ENCODE measurements around the gene SPSB2. TPM values are rescaled to one million over a fixed set of nuclear protein-coding genes. Genes with fewer than 3 reads are reported as not detected.

The SPSB2 gene
- total RNA-seq, 1 experiment from 2014 or later: 11.4 TPM

DNA sequence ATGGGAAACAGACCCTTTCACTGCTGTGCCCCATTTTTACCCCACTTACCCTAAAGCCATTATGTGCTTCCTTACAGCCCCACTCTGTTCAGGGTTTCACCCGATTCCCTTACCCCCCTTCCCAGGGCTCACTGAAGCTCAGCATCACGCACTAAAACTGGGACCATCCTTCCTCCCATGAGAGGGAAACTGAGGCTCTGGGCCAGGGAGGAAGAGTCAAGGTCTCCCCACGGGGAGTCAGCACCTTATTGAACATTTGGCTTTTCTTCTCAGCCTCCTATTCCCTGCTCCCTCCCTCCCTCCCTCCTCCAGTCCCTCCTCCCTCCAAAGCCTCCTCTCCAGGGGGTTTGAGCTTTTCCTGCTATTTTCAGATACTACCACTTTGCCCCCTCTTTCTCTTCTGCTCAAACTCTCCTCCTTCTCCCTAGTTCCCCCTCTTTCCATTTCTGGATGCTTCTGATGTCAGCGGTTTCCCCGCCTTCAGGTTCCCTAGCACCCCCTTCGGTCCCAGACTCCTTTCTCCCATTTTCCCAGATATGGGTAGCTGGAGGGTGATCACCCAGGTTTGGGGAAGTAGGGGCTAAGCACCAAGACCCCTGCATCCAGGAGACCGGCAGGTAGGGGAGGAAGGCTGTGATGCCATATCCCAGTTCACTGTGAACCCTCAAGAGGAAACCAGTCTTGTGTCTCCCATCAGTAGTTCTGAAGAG, 50.5 kb downstream of the SPSB2 start:
- H3K4me3 ChIP-seq: no peak overlapping the region
- DNase-seq: no peak
- H3K9me3 ChIP-seq: no peaks in the 10 kb centered on the region
- H3K36me3 ChIP-seq: no peaks in the 10 kb centered on the region
- H3K27me3 ChIP-seq: peaks cover 26% of the 10 kb centered on the region

GRCh38 chr12:6821591-6822425, 51.3 kb downstream of the SPSB2 start, which contains the start of gene GPR162:
Gene GPR162, plus strand, starts transcription at chr12:6821821. Its CDS starts 2,078 bp downstream, at chr12:6823899.
- H3K9me3 ChIP-seq: no peaks in the 10 kb centered on the region
- no peaks in the 10 kb centered on the region for H3K36me3 ChIP-seq
- peak; percentile 38 for DNase-seq
- peaks cover 26% of the 10 kb centered on the region for H3K27me3 ChIP-seq
- H3K4me3 ChIP-seq: peak within 1 kb of the TSS; percentile 8; the same call in 1 of the 2 replicates

Other genes starting within 250 kb of the SPSB2 start
- 0.03 TPM in 1 of 2 replicates, not detected in the other for gene LPAR5, start 237.3 kb downstream of the SPSB2 start, total RNA-seq (2014; rRNA removed; shearing (Covaris generic); ENCODE audit: low replicate concordance)
- not detected in 2 replicates for gene ACRBP, start 225.9 kb downstream of the SPSB2 start, total RNA-seq (2014; rRNA removed; shearing (Covaris generic); ENCODE audit: low replicate concordance)
- gene ING4, start 210.2 kb downstream of the SPSB2 start, total RNA-seq (2014; rRNA removed; shearing (Covaris generic); ENCODE audit: low replicate concordance): 30.1 and 33.1 TPM in 2 replicates
- 9.3 and 21.9 TPM in 2 replicates for gene ZNF384, start 183.9 kb downstream of the SPSB2 start, total RNA-seq (2014; rRNA removed; shearing (Covaris generic); ENCODE audit: low replicate concordance)
- gene PIANP, start 172.5 kb downstream of the SPSB2 start, total RNA-seq (2014; rRNA removed; shearing (Covaris generic); ENCODE audit: low replicate concordance): not detected in 2 replicates
- gene COPS7A, start 149.3 kb downstream of the SPSB2 start, total RNA-seq (2014; rRNA removed; shearing (Covaris generic); ENCODE audit: low replicate concordance): 91.3 and 125 TPM in 2 replicates
- gene MLF2, start 120.2 kb downstream of the SPSB2 start, total RNA-seq (2014; rRNA removed; shearing (Covaris generic); ENCODE audit: low replicate concordance): 178 and 274 TPM in 2 replicates
- 272 and 328 TPM in 2 replicates for gene PTMS, start 106.9 kb downstream of the SPSB2 start, total RNA-seq (2014; rRNA removed; shearing (Covaris generic); ENCODE audit: low replicate concordance)
- gene LAG3, start 100.8 kb downstream of the SPSB2 start, total RNA-seq (2014; rRNA removed; shearing (Covaris generic); ENCODE audit: low replicate concordance): 0.17 TPM in 1 of 2 replicates, not detected in the other
- gene CD4, start 83.8 kb downstream of the SPSB2 start, total RNA-seq (2014; rRNA removed; shearing (Covaris generic); ENCODE audit: low replicate concordance): not detected in 2 replicates
- not detected in 2 replicates for gene GPR162, start 51.5 kb downstream of the SPSB2 start, total RNA-seq (2014; rRNA removed; shearing (Covaris generic); ENCODE audit: low replicate concordance)
- gene P3H3, start 44.9 kb downstream of the SPSB2 start, total RNA-seq (2014; rRNA removed; shearing (Covaris generic); ENCODE audit: low replicate concordance): 19.4 and 45.6 TPM in 2 replicates
- 0.43 TPM in 1 of 2 replicates, not detected in the other for gene GNB3, start 32.4 kb downstream of the SPSB2 start, total RNA-seq (2014; rRNA removed; shearing (Covaris generic); ENCODE audit: low replicate concordance)
- gene CDCA3, start 22.0 kb downstream of the SPSB2 start, total RNA-seq (2014; rRNA removed; shearing (Covaris generic); ENCODE audit: low replicate concordance): 29.8 and 110 TPM in 2 replicates
- gene USP5, start 21.2 kb downstream of the SPSB2 start, total RNA-seq (2014; rRNA removed; shearing (Covaris generic); ENCODE audit: low replicate concordance): 104 and 143 TPM in 2 replicates
- gene TPI1, start 5.8 kb downstream of the SPSB2 start, total RNA-seq (2014; rRNA removed; shearing (Covaris generic); ENCODE audit: low replicate concordance): 1,500 and 1,845 TPM in 2 replicates
- 2.7 and 49.9 TPM in 2 replicates for gene LRRC23, start 31.5 kb upstream of the SPSB2 start, total RNA-seq (2014; rRNA removed; shearing (Covaris generic); ENCODE audit: low replicate concordance)
- gene ENO2, start 41.3 kb upstream of the SPSB2 start, total RNA-seq (2014; rRNA removed; shearing (Covaris generic); ENCODE audit: low replicate concordance): 5.6 and 11.9 TPM in 2 replicates
- 2.8 and 5.0 TPM in 2 replicates for gene ATN1, start 54.7 kb upstream of the SPSB2 start, total RNA-seq (2014; rRNA removed; shearing (Covaris generic); ENCODE audit: low replicate concordance)
- not detected in 2 replicates for gene RNU7-1, start 70.5 kb upstream of the SPSB2 start, total RNA-seq (2014; rRNA removed; shearing (Covaris generic); ENCODE audit: low replicate concordance)
- 136 and 311 TPM in 2 replicates for gene C12orf57, start 70.7 kb upstream of the SPSB2 start, total RNA-seq (2014; rRNA removed; shearing (Covaris generic); ENCODE audit: low replicate concordance)
- not detected in 2 replicates for gene PTPN6, start 78.1 kb upstream of the SPSB2 start, total RNA-seq (2014; rRNA removed; shearing (Covaris generic); ENCODE audit: low replicate concordance)
- gene PHB2, start 97.4 kb upstream of the SPSB2 start, total RNA-seq (2014; rRNA removed; shearing (Covaris generic); ENCODE audit: low replicate concordance): 349 and 524 TPM in 2 replicates
- 23.5 and 56.5 TPM in 2 replicates for gene EMG1, start 97.6 kb upstream of the SPSB2 start, total RNA-seq (2014; rRNA removed; shearing (Covaris generic); ENCODE audit: low replicate concordance)
- gene LPCAT3, start 145.2 kb upstream of the SPSB2 start, total RNA-seq (2014; rRNA removed; shearing (Covaris generic); ENCODE audit: low replicate concordance): 7.8 and 14.3 TPM in 2 replicates
- 21.2 and 32.6 TPM in 2 replicates for gene C1S, start 187.4 kb upstream of the SPSB2 start, total RNA-seq (2014; rRNA removed; shearing (Covaris generic); ENCODE audit: low replicate concordance)
- gene C1R, start 219.1 kb upstream of the SPSB2 start, total RNA-seq (2014; rRNA removed; shearing (Covaris generic); ENCODE audit: low replicate concordance): 45.9 and 50.9 TPM in 2 replicates
- 0.32 and 3.7 TPM in 2 replicates for gene C1RL, start 235.9 kb upstream of the SPSB2 start, total RNA-seq (2014; rRNA removed; shearing (Covaris generic); ENCODE audit: low replicate concordance)